Kidney (tissue), 14 donors: ENCODE results near the gene DNHD1. TPM values are rescaled to one million over a fixed set of nuclear protein-coding genes. Genes with fewer than 3 reads are reported as not detected.
"Not testable (repeated sequence)": the region's sequence is repeated elsewhere in the genome, so short reads cannot be mapped to it uniquely, and the experiment has no call there.

Experiments used
- DNase-seq, 5 donors: peaks; one replicate each; pipeline ENCODE4 v3.0.0-alpha.2; 2013 to 2020
- FAIRE-seq: peaks from 2 replicates; lab custom pipeline; 2012; peaks lifted over from hg19 to GRCh38; lab: Jason Lieb, UNC
- H3K27ac ChIP-seq, 2 donors: one replicate each; pipeline ENCODE4 v1.7.0; 2013; ENCODE audit warnings: low read depth in 2 of 2, low read length in 2 of 2, inconsistent platforms in 1 of 2
- H3K27me3 ChIP-seq: one replicate; pipeline ENCODE4 v1.7.1; 2013; ENCODE audit warnings: low read length, inconsistent platforms; ENCODE audit not compliant: control insufficient read depth, insufficient read depth
- H3K36me3 ChIP-seq, 3 donors: one replicate each; pipeline versions ENCODE4 v1.7.0 to v1.7.1; 2013; ENCODE audit warnings: low read length in 3 of 3, control low read depth in 1 of 3, inconsistent platforms in 1 of 3; ENCODE audit not compliant: insufficient read depth in 3 of 3, control insufficient read depth in 2 of 3
- H3K4me1 ChIP-seq, 3 donors: one replicate each; pipeline versions ENCODE4 v1.7.0 to v1.7.1; 2013; ENCODE audit warnings: low read length in 3 of 3, inconsistent platforms in 1 of 3, low read depth in 1 of 3; ENCODE audit not compliant: control insufficient read depth in 2 of 3, insufficient read depth in 2 of 3
- H3K4me3 ChIP-seq, 3 donors: one replicate each; pipeline versions ENCODE4 v1.7.0 to v1.8.1; 2013; ENCODE audit warnings: low read length in 3 of 3, control low read depth in 1 of 3, inconsistent platforms in 1 of 3
- H3K9ac ChIP-seq, 3 donors: one replicate each; pipeline versions ENCODE4 v1.7.0 to v1.7.1; 2013; ENCODE audit warnings: low read length in 3 of 3, control low read depth in 1 of 3, inconsistent platforms in 1 of 3
- H3K9me3 ChIP-seq, 3 donors: one replicate each; pipeline versions ENCODE4 v1.7.0 to v1.7.1; 2013; ENCODE audit warnings: low read length in 3 of 3, control low read depth in 1 of 3, inconsistent platforms in 1 of 3; ENCODE audit not compliant: control insufficient read depth in 2 of 3, insufficient read depth in 1 of 3
- CTCF ChIP-seq: IDR thresholded peaks from 3 replicates; pipeline ENCODE4 v1.5.1; 2012; ENCODE audit warnings: mild to moderate bottlenecking, moderate library complexity, borderline replicate concordance; ENCODE audit not compliant: insufficient read depth; ENCODE audit errors: extremely low read depth
- intact Hi-C: fragments of 100-400 bp; cut with DNase I; formaldehyde crosslinking; loops from one replicate; pipeline ENCODE4 v1.11.1; 2022
- polyA plus RNA-seq: library from polyadenylated mRNA; stranded (reverse); fragments of 350-450 nt; fragmentation: Illumina TruSeq; extraction: RNeasy Lipid Tissue Mini Kit (QIAGEN cat#74804); gene quantifications from one replicate; pipeline ENCODE4 v1.2.3, GENCODE V29; 2014; ENCODE audit warnings: low read depth, low replicate concordance; ENCODE audit not compliant: insufficient read depth
- total RNA-seq: library from RNA; stranded (reverse); fragmentation: NEBNext Ultra II Directional; extraction: Animal tissue kit (Norgen Biotek cat#: 25700); gene quantifications from one replicate; pipeline ENCODE4 v1.2.1, GENCODE V29; 2021
- donor health status: control.
- donor health status: control.
- donor health status: control.
- donor health status: control.
- donor health status: control.
- donor health status: DM: yes; HTN: yes; CAD: no.
- donor health status: Normal renal cell carcinoma (clear cell type).

DNHD1 gene
- total and polyA plus RNA-seq, 2 donors from 2014 or later: 3.5 to 10.1 TPM

DNA sequence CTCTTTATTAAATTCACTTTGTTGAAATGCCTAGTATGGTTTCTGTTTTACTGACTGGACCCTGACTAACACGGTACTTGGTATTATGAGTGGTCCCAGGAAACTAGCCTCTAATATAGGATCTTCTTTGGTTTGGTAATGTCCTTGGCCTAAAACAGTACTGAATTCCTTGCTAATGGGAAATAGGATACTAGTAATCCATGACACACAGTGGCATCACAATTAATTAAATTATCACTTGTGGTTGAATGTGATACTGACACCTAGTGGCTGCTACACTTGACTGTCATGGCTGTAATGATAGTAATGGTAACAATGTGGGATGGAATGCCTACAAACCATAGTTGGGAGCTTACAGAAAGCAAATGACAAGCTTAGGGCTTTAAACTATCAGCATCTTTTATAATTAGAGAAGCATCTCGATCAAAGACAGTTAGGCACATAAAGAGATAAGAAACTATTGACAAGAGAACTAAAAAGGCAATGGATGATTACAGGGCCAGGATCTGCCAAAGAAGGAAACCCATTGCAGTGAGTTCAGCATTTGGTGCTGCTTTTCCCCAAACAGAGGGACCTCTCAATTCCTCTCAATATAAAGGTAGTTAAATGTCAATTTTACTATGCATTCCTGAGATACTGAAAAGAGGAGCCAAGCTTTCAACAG, 8.6 kb downstream of the DNHD1 start:
- H3K36me3 ChIP-seq: no peaks in the 10 kb centered on the region
- TF ChIP-seq CTCF: peak; percentile 58
- no peaks in the 10 kb centered on the region for H3K9me3 ChIP-seq
- peak; percentile 52 for FAIRE-seq
- H3K27ac ChIP-seq: no peak overlapping the region
- H3K4me3 ChIP-seq: no peak overlapping the region
- no peak overlapping the region for H3K9ac ChIP-seq
- peak in 3 of 5 donors; percentile 22 to 77 (median 67) for DNase-seq
- no peaks in the 10 kb centered on the region for H3K27me3 ChIP-seq
- no peaks in the 10 kb centered on the region for H3K4me1 ChIP-seq
- intact Hi-C loops: loop anchor here (10.0 kb wide), 1 partner anchor 121 kb away; no protein-coding TSS in a partner anchor

DNA sequence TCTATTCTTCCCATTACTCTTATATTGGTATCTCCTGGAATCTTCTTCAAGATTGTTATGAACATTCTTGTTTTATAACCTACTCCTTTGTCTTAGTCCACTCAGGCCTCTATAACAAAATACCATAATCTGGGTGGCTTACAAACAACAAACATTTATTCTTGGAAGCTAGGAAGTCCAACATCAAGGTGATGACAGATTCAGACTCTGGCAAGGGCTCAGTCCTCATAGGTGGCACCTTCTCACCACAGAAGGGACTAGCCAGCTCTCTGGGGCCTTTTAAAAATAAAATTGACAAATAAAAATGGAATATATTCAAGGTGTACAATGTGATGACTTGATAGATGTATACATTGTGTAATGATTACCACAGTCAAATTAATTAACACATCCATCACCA, 19.8 kb downstream of the DNHD1 start:
- no peak for FAIRE-seq
- H3K27me3 ChIP-seq: no peaks in the 10 kb centered on the region
- no peak for TF ChIP-seq CTCF
- H3K27ac ChIP-seq: no peak overlapping the region
- H3K4me1 ChIP-seq: no peaks in the 10 kb centered on the region
- intact Hi-C loops: no loop called here
- peaks cover 0 to 7% (median 3%) of the 10 kb centered on the region in 3 donors for H3K36me3 ChIP-seq
- no peak overlapping the region for H3K9ac ChIP-seq
- no peak for DNase-seq
- no peak overlapping the region for H3K4me3 ChIP-seq
- H3K9me3 ChIP-seq: no peaks in the 10 kb centered on the region

DNA sequence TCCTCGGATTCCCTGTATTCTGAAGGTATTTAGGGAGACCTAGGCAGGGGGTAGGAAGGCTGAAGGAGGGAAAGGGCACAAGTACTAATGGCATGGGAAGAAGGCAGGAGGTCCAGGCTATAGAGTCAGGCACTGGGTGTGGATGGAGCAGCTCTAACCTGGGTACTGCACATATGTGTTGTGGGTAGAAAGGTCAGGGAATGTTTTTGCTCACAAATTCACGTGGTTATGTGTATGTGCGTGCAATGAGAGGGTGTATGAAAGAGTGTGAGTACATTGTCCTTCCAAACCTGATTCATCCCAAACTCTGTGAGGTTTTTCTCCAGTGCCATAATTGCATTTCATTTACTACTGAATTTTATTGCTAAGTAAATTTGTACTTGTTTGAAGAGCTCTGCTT, 23.2 kb downstream of the DNHD1 start:
- H3K27ac ChIP-seq: no peak overlapping the region
- intact Hi-C loops: no loop called here
- FAIRE-seq (no peak), DNase-seq (no peak)
- H3K9ac ChIP-seq: no peak overlapping the region
- H3K9me3 ChIP-seq: no peaks in the 10 kb centered on the region
- TF ChIP-seq CTCF: no peak
- peaks cover 0 to 7% (median 3%) of the 10 kb centered on the region in 3 donors for H3K36me3 ChIP-seq
- no peaks in the 10 kb centered on the region for H3K27me3 ChIP-seq
- no peaks in the 10 kb centered on the region for H3K4me1 ChIP-seq
- H3K4me3 ChIP-seq: no peak overlapping the region

GRCh38 chr11:6521946-6522345, 24.9 kb downstream of the DNHD1 start:
- H3K36me3 ChIP-seq, H3K27ac ChIP-seq, FAIRE-seq, H3K9me3 ChIP-seq, H3K4me3 ChIP-seq, H3K4me1 ChIP-seq, H3K27me3 ChIP-seq, intact Hi-C loops, DNase-seq, H3K9ac ChIP-seq: not testable (repeated sequence)
